ENCODE data around the gene SFT2D2. TPM values are rescaled to one million over a fixed set of nuclear protein-coding genes. Genes with fewer than 3 reads are reported as not detected.
A peak's percentile ranks its signal among the peaks of the same experiment; 100 is the strongest.

The SFT2D2 gene
- total RNA-seq, 1 donor from 2014 or later: 30.5 TPM

DNA sequence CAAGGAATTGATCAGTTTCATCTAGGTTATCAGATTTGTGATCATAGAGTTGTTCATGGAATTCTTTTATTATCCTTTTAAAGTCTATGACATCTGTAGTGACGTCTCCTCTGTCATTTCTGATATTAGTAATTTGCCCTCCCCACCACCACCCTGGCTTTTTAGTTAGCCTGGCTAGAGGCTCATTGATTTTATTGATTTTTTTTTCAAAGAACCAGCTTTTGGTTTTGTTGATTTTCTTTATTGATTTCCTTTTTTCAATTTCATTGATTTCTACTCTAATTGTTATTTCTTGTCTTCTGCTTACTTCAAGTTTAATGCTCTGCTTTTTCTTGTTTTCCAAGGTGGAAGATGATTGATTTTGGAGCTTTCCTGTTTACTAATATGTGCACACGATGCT, 31.6 kb downstream of the SFT2D2 start:
- no peaks in the 10 kb centered on the region for H3K79me2 ChIP-seq (ENCODE audit: low read depth)
- Mint-ChIP-seq H3K36me3 (peaks cover 25% of the 10 kb centered on the region), H3K27ac (no peak overlapping the region), H3K27me3 (ENCODE audit: insufficient read depth, low read depth) (no peaks in the 10 kb centered on the region), H3K4me3 (no peak overlapping the region), H3K9me3 (peaks cover 30% of the 10 kb centered on the region), H3K4me1 (peaks cover 3% of the 10 kb centered on the region)
- H3K4me3 ChIP-seq: no peak overlapping the region
- peaks cover 5% of the 10 kb centered on the region for H3F3A ChIP-seq (ENCODE audit: low read depth)
- peaks cover 12% of the 10 kb centered on the region for H3K4me1 ChIP-seq
- no peak overlapping the region for H3K27ac ChIP-seq
- no peak overlapping the region for H3K4me2 ChIP-seq
- H3K27me3 ChIP-seq: no peaks in the 10 kb centered on the region
- peaks cover 4% of the 10 kb centered on the region for H4K20me1 ChIP-seq (ENCODE audit: low read depth)
- no peak overlapping the region for H2AFZ ChIP-seq (replicated peaks)
- DNase-seq (ENCODE audit: low spot score): no peak
- peaks cover 16% of the 10 kb centered on the region for H3K9me3 ChIP-seq (ENCODE audit: low read depth)
- H3K9ac ChIP-seq: no peak overlapping the region
- no peaks in the 10 kb centered on the region for H3K36me3 ChIP-seq
- TF ChIP-seq, protein P1, sequence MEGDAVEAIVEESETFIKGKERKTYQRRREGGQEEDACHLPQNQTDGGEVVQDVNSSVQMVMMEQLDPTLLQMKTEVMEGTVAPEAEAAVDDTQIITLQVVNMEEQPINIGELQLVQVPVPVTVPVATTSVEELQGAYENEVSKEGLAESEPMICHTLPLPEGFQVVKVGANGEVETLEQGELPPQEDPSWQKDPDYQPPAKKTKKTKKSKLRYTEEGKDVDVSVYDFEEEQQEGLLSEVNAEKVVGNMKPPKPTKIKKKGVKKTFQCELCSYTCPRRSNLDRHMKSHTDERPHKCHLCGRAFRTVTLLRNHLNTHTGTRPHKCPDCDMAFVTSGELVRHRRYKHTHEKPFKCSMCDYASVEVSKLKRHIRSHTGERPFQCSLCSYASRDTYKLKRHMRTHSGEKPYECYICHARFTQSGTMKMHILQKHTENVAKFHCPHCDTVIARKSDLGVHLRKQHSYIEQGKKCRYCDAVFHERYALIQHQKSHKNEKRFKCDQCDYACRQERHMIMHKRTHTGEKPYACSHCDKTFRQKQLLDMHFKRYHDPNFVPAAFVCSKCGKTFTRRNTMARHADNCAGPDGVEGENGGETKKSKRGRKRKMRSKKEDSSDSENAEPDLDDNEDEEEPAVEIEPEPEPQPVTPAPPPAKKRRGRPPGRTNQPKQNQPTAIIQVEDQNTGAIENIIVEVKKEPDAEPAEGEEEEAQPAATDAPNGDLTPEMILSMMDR (IDR thresholded peaks at IDR 0.05): no peak

DNA sequence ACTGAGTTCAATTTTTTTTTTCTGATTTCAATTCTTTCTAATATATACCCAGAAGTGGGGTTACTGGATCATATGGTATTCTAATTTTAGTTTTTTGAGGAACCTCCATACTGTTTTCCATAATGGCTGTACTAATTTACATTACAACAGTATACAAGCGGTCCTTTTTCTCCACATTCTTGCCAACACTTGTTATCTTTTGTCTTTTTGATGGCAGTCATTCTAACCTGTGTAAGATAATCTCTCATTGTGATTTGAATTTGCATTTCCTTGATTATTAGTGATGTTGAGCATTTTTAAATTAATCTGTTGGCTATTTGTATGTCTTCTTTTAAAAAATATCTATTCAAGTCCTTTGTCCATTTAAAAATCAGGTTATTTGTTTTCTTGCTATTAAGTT, 33.8 kb downstream of the SFT2D2 start:
- Histone ChIP-seq H3K79me2 (ENCODE audit: low read depth) (no peaks in the 10 kb centered on the region), H3K4me3 (no peak overlapping the region), H3F3A (ENCODE audit: low read depth) (peaks cover 5% of the 10 kb centered on the region), H3K36me3 (no peaks in the 10 kb centered on the region), H3K27ac (no peak overlapping the region), H3K4me2 (no peak overlapping the region), H3K27me3 (no peaks in the 10 kb centered on the region), H2AFZ (replicated peaks) (no peak overlapping the region), H3K4me1 (peaks cover 12% of the 10 kb centered on the region), H3K9ac (no peak overlapping the region), H4K20me1 (ENCODE audit: low read depth) (peaks cover 4% of the 10 kb centered on the region), H3K9me3 (ENCODE audit: low read depth) (peaks cover 16% of the 10 kb centered on the region)
- DNase-seq (ENCODE audit: low spot score): no peak
- Mint-ChIP-seq H3K27me3 (ENCODE audit: insufficient read depth, low read depth) (no peaks in the 10 kb centered on the region), H3K4me1 (peaks cover 3% of the 10 kb centered on the region), H3K9me3 (peaks cover 33% of the 10 kb centered on the region), H3K36me3 (peaks cover 20% of the 10 kb centered on the region), H3K4me3 (no peak overlapping the region), H3K27ac (no peak overlapping the region)
- TF ChIP-seq EZH2phosphoT487 (IDR thresholded peaks at IDR 0.05) (no peak), EZH2 (IDR thresholded peaks at IDR 0.05) (no peak)
- TF ChIP-seq, protein P1 (IDR thresholded peaks at IDR 0.05): no peak

DNA sequence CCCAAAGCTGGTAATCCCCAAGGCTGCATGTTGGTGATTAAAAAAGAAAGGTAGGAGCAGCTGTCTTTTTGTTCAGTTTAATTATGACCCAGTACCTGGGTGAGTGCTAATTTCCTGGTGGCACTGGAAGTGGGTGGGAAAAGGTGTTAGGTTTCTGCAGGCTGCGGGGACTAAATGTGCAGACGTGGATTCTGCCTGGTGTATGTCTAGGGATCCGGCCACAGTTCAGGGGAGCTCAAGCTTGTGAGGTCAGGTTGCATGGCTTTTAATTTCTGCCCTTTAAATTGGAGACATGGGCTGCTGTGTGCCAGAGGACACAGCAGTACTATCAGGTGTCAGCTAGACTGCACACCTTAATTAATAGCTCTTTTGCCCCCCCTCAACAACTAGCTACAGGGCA, 34.6 kb downstream of the SFT2D2 start:
- Mint-ChIP-seq H3K4me1 (peaks cover 3% of the 10 kb centered on the region), H3K27ac (no peak overlapping the region), H3K9me3 (peaks cover 27% of the 10 kb centered on the region), H3K36me3 (peaks cover 15% of the 10 kb centered on the region), H3K27me3 (ENCODE audit: insufficient read depth, low read depth) (no peaks in the 10 kb centered on the region), H3K4me3 (no peak overlapping the region)
- Histone ChIP-seq H3K9ac (no peak overlapping the region), H3K36me3 (no peaks in the 10 kb centered on the region), H3K79me2 (ENCODE audit: low read depth) (no peaks in the 10 kb centered on the region), H3K4me1 (peaks cover 12% of the 10 kb centered on the region), H3K4me2 (peak overlapping the region; percentile 54), H2AFZ (replicated peaks) (no peak overlapping the region), H4K20me1 (ENCODE audit: low read depth) (peaks cover 4% of the 10 kb centered on the region), H3K9me3 (ENCODE audit: low read depth) (peaks cover 16% of the 10 kb centered on the region), H3K27me3 (no peaks in the 10 kb centered on the region), H3F3A (ENCODE audit: low read depth) (peaks cover 5% of the 10 kb centered on the region), H3K27ac (no peak overlapping the region), H3K4me3 (no peak overlapping the region)
- TF ChIP-seq, protein P1 (IDR thresholded peaks at IDR 0.05): no peak
- TF ChIP-seq EZH2 (IDR thresholded peaks at IDR 0.05): no peak
- TF ChIP-seq EZH2phosphoT487 (IDR thresholded peaks at IDR 0.05): no peak
- DNase-seq (ENCODE audit: low spot score): no peak

Data from neural progenitor cell (in vitro differentiated cells).